ENCODE measurements around the gene RASL11A.
"Not testable (repeated sequence)": the region's sequence is repeated elsewhere in the genome, so short reads cannot be mapped to it uniquely, and the experiment has no call there.

Gene RASL11A

DNA sequence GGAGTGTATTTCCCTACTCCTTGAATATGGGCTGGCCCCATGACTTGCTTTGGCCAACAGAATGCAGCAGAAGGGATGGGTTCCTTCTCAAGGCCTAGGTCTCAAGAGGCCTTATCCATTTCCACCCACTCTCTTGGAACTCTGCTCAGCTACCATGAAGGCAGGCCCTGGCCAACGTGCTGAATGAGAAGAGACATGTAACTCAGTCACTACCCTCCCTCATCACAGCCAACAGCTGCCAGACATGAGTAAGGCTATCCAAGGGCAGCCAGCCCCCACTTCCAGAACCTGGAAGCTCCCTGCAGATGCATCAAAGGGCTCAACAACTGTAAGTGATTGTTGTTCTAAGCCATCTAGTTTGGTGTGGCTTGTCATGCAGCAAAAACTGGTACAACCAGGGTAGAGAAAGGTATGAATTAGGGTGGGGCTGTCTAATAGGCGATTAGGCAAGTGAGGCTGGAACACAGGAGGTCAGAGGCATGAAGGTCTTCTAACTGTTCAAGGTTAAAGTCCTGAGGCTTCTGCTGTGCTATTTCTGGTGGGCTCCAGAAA, 1.4 kb upstream of the RASL11A start:
- DNase-seq: no peak

DNA sequence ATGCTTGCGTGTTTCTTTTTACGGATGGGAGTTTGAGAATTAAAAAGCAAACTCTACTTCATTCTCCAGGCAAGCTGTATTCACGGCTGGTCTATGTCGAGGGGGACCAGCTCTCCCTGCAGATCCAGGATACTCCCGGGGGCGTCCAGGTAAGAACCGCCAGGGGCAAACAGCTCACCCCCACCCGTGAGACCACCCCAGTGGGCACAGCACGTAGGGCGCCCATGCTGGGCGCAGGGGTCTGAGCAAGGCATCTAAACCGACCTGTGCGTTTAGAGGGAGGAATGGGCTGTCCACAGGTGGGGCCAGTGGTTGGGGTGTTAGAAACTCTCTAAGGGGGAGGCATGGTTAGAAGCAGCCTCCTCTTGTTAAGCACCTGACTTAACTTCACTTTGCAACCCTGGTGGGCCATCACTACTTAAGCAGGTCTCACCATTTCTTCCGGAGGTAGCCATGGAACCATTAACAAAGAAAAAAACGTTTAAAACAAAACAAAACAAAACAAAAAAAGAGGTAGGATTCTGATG, 1.0 kb downstream of the RASL11A start:
- no peak for DNase-seq

DNA sequence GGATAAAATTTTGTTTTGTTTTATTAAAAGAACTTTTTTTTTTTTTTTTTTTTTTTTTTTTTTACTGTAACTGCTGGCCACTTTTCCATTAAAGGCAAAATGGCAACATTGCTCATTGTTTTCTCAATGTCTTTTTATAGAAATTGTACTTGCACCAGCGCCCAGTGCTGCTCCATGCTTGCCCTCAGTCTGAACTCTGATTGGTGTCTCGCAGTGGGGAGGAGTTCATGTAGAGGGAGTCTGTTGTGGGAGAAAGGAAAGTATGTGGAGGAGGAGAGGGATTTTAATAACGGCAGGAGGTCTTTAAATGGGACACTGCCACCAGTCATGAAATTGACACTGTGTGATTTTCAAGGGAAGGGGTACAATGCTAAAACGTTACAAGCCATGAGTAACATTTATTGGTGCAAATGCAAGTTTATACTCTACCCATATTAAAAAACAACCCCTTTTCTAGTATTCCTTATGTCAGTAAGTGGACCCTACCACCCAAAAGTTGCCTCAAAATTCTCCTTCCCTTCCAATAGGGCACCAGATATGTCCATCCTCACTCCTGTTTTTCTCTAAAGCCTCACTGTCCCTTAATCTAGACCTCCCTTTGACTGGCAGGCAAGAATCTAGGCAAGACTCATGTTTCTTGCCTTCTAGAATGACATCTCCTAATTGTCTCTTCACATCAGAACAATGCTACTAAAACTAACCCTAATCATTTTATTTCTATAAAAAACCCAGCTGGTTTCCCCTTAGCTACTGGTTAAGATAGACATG, 3.2 kb downstream of the RASL11A start:
- no peak for DNase-seq

DNA sequence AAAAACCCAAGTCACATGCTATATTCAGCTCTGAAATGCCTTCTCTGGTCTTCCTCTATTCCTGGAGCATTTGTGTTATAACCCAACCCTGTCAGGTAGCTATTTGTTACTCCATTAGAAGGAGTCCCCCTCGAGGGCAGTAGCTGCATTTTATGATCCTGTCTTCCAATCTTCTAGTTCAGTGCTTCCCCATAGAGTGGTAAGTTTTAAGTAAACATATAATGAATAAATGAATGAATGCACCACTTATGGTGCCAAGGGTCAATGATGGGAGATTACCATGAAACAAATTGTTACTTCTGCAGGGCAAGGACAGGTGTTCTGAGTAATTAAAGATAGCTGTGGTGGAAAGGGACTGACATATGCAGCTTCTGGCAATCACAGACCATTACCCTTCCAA, 4.0 kb downstream of the RASL11A start:
- DNase-seq: no peak

DNA sequence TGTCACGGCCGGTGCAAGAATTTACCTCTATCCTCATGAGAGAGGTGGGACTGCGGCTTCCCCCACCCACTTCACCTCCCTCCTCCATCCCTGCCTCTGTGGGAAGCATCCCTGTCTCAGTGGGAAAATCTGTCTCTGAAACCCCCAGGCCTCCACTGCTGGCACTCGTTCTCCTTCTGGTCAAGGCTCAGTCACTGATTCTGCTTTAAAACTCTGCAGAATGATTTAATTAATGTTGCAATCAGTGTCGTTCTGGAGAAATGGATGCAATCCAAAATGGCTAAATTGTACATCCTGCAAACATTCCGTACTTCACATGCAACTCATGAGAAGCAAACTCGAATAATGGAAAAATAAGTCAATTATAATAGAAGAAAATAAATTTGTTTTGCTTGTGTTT, 5.6 kb downstream of the RASL11A start:
- no peak for DNase-seq

DNA sequence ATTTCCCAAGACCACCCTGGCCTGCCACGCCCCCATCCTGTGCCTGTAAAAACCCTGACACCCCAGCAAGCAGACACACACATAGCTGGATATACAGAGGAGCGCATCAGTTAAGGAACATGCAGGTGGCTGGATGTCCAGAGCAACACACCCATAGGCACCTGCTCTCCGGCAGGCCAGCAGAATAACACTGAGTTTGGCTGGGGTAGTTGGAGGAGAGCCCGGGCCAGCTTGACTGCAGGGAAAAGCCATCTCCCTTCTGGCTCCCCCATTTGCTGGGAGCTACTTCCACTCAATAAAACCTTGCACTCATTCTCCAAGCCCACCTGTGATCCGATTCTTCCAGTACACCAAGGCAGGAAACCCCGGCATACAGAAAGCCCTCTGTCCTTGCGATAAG, 8.9 kb downstream of the RASL11A start:
- DNase-seq: no peak

DNA sequence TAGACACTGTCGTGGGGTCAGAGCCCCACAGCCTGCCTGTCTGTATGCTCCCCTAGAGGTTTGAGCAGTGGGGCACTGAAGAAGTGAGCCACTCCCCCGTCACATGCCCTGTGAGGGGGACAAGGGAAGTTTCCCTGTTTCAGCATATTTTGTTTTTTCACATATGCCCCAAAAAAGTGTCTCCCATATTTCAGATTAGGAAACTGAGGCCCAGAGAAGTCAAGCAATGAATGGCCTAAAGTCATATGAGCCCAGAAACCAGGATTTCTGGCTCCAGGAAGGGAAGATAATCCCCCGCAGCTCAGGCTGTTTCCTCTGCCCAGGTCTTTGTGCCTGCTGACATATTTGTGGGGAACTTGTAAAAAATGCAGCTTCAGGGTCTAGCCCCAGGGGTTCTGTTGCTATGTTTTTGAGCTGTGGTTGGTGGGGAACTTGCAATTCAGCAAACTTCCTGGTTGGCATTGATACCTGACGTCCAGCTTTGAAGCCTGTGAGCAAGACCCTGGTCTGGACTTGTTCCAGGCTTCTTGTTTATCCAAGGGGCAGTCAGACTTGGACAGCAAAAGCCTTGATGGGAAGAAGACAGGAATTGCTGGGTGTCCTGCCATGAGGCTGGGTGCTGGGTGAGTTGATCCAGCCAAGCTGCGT, 9.5 kb downstream of the RASL11A start:
- no peak for DNase-seq

- DNase-seq: no peak
These were observed 10.2 kb downstream of the RASL11A start for GRCh38 chr13:27280841-27281240.

- DNase-seq: no peak
These were observed 10.8 kb downstream of the RASL11A start for GRCh38 chr13:27281420-27281819.

DNA sequence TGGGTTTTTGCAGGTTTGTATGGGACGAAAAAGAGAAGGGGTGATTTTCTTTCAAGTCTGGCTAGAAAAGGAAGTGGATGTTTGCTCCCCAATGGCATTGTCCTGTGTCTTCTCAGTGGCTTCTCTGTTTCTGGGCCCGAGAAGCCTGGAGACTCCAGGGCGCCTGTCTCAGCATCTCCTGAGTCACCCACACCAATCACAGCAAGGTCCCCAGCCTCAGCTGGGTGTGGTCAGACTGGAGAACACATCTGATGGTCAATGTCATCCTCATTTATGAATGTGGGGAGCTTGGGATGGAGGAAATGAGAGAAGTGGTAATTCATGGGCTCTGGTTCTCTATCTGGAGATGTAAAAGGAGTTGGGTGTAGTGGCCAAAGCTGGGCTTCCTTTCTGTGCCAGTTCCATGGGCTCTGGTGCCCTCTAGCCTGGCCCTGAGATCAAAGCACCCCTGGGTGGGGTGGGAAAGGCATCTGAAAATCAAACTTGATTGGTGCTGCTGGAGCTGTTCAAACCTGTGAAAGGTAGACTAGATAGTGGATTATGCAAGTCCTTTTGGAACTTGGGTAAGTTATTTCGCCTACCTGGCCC, 13.4 kb downstream of the RASL11A start:
- DNase-seq: no peak

DNA sequence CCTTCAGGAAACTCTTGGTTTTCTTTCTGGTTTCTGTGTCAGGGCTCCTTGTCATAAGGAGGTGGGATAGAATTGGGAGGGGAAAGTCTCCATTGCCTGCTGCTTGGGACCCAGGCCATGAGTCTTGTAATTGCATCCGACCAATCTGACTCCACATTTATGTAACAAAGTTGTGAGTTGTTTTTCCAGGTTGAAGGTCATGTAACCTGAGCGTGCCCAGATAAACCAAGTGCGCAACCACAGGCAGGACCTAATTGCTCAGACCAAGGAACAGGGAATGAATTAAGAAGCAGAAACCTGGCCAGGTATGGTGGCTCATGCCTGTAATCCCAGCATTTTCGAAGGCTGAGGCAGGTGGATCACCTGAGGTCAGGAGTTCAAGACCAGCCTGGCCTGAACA, 17.8 kb downstream of the RASL11A start:
- DNase-seq: no peak

- DNase-seq: no peak
These were observed 18.5 kb downstream of the RASL11A start for GRCh38 chr13:27289011-27289665.

DNA sequence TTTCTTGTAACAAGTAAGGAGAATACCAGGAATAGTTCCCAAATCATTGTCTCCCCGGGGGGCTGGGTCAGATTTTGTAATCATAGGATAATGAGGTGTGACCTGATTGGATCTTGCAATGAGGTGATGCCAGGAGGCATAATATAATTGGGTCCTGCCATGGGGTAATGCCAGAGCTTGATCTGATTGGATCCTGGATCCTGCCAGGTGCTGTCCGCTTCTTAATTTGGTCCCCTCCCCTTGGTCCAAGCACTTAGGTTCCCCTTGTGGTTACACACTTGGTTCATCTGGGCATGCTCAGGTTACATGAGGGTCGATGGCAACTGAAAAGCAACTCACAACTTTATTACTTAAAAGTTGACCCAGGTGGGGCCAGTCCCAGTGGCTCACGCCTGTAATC, 20.1 kb downstream of the RASL11A start:
- DNase-seq: no peak

GRCh38 chr13:27291967-27292366, 21.3 kb downstream of the RASL11A start:
- DNase-seq: not testable (repeated sequence)

DNA sequence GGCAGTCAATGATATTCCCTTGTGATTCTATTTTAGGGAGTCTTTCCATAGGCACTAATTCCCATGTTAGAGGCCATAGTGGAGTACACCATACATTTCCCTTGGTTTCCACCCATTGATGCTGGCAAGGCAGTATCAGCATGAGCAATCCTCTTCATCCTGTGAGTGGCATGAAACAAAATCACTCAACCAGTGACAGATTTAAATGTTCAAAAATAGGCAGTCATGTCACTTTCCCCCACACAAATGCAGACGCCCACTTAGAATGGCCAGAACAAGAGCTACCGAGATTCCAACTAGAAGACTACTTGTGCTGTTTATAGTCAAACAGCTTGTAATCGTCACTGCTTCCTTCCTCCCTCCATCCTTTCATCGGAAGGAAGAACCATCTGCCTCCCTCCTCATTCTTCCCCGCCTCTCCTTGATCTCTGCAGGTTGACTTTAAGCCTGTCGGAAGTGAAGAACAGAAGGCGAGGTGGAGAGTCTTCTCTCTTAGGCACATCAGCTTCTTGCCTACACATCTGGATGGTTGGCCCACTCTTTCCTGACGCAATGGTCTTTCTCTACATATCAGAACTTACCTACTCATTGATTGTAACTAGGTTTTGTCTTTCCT, 22.6 kb downstream of the RASL11A start:
- DNase-seq: no peak

DNA sequence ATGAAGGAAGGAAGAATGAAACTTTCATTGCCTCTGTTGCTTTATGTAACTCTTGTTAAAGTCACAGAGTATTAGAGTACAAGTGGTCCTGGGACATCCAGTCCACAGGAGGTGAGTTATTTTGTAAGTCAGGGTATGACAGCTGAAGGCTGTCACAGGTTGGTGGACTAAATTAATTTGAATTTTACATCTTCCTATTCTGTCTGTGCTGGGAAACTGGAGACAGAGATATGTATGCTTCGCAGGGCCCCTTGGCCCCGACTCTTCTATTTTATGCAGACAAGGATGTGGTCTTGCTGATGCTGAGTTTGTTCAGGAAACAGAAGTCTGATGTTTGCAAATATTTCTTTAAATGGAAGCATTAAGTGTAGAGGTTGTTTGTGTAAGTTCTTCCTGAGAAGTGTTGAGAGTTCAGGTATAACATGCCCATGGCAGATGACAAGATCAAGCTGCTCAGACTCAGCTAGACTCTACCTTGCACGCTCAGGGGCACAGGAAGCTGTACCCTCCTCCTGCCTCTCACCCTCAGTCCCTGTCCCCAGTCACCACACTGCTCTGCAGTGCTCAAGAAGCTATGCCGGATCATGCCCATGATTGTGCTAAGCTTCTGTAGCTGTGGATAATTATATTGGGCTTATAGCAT, 23.4 kb downstream of the RASL11A start:
- no peak for DNase-seq

GRCh38 chr13:27295096-27295495, 24.5 kb downstream of the RASL11A start:
- DNase-seq: no peak

DNA sequence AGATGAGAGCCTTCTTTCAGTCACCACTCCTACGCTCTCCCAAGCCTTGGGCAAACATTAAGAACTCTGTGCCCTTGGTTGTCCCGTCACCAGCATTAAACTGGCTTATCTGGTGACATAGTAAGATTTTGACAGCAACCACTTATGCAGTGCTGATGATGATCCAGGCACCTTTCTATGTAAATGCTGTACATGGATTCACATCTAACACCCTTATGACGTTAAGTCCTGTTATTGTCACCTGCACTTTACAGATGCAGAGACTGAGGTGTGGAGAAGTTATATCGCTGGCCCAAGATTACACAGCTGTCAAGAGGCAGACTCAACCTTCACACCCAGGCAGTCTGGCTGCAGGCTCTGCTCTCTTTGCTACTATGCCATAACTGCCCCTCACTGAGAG, 25.0 kb downstream of the RASL11A start:
- DNase-seq: no peak

- no peak for DNase-seq
These were observed 25.9 kb downstream of the RASL11A start for GRCh38 chr13:27296496-27296895.

DNA sequence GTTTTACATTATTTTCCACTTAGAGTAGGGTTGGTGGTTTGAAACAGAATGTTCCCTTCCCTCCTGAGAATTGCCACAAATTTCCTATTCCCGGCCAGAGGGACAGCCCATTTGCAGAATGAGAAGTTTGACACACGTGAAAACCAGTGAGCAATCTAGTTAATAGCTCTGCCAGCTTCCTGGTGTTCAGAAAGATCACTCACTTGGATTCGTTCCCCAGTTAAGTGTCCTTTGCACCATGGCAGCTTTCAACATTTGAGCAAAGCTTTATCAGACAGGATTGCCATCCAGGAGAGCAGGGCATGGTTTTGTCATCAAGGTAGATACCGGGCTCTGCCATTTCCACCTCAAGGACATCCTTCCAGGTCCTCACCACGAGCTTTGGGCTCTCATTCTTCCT, 28.2 kb downstream of the RASL11A start:
- no peak for DNase-seq

GRCh38 chr13:27300406-27300805, 29.8 kb downstream of the RASL11A start:
- not testable (repeated sequence) for DNase-seq

GRCh38 chr13:27300941-27301586, 30.4 kb downstream of the RASL11A start:
- no peak for DNase-seq
